HG03060 (cell line): Measurements from ENCODE around the gene C1QL1.

Source experiments
- ATAC-seq: cut with Tn5 transposase; IDR thresholded peaks from one replicate; pipeline ENCODE4 v1.9.1; 2021; ENCODE audit warnings: low read depth, moderate number of reproducible peaks; ENCODE audit not compliant: unreplicated experiment

Gene C1QL1

DNA sequence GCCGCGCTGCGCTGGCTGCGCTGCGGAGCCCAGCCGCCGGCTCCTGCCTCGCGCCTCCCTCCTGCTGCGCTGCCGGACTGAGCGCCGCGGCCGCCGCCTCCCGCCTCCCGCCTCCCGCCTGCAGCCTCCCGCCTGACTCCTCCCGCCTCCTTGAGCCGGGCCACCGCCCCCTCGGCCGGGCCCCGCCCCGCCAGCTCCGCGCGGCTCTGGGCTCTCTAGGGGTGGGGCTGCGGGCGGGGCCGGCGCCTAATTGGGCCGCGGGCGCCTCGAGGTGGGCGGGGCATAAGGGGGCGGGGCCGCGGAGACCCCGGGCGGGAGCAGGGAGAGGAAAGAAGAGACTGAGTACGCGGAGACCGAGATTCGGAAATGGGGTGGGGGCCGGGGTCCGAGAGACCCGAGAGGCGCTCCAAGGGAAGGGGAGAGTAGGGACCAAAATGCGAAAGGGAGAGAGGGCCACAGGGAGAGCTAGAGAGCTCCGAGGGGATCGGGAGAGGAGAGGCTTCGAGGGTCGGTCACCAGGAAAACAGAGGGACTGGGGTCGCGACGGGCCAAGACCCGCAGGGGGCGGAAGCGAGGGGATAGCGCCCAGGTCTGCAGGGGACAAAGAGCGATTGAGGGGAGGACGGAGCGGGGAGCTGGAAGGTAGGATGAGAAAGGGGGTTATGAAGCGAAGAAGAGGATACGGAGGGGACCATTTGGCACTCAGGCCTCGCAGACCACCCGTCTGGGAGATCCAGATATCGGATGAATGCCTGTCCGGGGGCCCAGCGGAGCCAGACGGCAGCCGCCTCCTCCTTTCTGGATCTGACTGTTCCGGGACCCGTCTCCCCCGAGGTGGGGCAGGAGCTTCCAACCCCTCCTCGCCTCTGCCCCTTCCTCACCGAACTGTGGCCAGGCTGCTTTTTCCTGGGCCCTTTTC lies at the start of gene C1QL1:
Gene C1QL1, minus strand, starts transcription at position 79 of the 919 bp plus-strand sequence. CDS start 255 bp downstream, outside the sequence.
- ATAC-seq, result no peak

DNA sequence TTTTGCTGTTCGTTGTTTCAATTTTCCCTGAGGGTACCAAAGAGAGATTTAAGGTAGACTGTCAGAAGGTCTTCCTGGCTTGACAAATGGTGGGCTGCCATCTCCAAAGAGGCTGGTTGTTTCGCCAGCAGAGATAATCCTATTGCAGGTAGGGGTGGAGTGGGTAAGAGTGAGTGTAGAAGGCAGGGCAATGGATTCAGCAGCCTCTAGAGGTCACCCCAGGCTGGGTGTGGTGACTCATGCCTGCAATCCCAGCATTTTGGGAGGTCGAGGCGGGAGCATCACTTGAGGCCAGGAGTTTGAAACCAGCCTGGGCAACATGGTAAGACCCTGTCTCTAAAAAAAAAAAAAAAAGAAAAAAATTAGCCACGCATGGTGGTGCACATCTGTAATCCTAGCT lies 48.7 kb upstream of the C1QL1 start:
- no peak for ATAC-seq

DNA sequence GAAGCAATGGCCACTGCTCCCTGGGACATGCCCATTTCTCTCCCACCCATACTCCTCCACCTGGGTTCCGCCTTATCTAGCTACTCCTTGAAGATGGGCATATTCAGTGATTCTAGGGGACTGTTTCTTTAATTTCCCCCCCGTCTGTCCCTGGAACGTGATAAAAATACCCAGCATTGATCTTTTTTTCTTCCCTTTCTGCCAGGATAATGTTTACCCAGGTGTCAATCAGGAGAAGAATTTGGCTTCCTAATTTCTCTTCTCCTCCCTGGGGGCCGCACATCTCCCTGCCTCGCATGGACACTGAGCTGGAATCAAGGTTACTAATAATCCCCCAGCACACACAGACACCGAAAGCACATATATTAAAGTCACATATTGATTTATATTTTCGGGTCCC lies 48.1 kb upstream of the C1QL1 start:
- ATAC-seq, result no peak

DNA sequence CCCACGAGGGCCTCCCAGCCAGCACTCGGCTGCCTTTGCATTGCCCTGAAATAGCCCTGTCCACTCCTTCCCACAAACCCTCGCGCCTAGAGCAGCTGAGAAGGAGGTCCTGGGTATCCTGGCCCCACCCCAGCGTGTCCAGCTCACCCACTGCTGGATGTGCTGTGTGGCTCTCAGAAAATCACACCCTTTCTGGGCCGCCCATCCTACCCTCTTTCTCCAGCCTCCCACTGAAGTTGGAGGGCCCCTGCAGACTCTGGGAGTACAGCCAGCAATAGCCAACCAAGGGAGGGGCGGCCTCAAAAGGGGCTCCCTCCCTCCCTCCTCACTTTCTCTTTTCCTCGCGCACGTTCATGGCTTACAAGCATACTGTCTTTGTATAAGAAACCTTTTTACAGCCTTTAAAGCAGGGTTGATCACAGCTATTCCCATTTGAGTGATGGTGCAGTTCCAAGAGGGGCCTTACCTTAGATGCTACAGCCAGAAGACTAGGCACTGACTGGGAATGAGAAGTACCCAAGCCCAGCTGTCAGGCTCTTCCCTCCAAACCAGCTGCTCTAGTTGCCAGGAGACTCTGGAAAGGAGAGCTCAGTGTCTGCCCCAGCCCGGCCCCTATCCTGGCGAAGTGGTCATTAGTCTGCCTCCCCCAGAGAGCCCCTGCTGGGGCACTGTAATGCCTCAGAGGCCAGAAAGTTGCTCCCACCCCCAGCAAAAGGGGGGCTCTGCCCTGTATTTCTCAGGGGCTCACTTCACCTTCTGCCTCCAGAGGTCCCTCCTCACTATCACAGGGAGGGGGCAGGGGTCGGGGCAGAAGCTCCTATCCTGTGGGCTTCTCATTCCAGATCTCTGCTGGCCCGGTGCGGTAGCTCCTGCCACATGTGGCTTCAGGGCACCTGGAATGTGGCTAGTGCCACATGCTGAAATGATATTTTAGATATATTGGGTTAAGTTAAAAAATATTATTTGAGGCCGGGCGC lies 45.2 kb upstream of the C1QL1 start:
- no peak for ATAC-seq

DNA sequence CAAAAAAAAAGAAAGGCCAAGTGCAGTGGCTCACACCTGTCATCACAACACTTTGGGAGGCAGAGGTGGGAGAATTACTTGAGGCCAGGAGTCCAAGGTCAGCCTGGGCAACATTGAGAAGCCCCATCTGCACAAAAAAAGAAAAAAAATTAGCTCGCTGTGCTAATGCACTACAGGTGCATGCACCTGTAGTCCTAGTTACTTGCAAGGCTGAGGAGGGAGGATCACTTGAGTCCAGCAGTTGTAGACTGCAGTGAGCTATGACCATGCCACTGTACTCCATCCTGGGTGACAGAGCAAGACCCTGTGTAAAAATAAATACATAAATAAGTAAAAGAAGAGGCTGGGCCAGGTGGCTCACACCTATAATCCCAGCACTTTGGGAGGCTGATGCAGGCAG lies 43.7 kb upstream of the C1QL1 start:
- ATAC-seq, result no peak

DNA sequence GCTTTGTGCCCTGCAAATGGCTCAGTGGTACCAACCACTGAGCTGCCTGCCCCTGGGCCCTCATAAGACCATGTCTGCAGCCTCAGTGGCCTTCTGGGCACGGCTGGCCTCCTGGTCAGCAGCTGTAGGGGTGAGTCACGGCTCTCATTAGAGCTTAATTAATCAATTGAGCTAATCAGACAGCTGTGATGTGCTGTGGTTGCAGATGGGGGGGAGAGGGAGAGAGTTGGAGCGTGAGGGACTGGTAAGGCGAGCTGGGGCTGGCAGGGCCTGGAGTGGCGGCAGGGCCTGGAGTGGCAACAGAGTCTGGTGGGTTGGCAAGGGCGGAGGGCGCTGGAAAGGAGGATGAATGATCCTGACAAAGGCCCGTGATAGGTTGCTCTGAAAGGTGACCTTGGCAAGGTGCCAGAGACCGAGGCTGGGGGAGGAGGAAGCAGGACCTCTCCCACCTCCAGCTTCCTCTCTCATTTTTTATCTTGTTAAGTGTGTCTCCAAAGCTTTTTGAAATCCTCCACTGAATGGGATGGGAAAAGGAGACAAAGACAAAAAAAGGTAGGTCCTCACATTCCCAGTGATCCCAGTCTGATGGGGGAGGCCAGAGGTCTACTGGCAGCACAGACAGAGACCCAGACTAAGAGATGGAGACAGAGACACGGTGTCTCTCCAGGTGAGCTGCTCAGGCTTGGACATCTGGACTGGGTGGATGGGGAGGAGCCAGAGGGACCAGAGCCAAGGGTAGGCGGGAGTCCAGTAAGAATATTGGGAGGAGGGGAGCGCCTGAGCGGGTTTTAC lies 41.8 kb upstream of the C1QL1 start:
- ATAC-seq, result no peak

DNA sequence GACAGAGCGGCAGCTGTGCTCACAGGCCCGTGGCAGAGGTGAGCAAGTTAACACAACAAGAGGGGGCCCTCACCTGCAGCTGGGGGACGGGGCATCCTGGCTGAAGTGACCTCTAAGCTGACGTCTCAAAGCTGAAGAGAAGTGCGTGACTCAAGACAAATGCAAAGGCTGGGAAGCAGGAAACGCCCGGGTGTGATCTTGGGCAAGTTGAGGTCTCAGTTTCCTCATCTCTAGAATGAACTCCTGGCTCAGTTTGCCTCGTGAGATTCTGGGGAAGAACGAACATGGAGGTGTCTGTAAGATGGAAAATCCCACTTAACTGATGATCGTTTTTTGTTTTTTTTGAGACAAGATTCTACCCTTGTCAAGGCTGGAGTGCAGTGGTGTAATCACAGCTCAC lies 40.1 kb upstream of the C1QL1 start:
- ATAC-seq, result no peak

DNA sequence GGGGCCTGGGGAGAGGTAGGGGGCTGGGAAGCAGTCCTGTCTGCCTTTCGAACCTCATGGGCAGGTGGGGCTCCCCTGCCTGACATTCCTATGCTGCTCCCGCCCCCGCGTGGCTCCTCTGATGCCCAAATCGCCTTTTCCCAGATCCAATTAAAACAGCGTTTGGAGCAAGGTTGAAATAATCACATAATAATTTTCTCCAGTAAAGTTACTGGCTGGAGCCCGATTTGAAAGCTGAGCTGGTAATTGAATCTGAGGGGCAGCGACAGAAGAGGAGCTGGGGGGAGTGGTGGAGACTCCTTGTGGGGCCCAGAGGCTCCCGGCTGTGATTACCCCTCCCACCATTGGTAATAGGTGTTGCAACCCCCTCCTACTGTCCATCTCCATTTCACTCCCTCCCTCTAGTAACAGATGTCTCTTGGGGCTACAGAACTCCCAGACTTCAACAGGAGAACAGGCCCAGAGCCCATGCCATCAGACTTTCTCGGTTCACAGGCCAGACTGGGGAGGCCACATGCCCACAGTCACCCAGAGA lies 38.9 kb upstream of the C1QL1 start:
- ATAC-seq, result no peak

DNA sequence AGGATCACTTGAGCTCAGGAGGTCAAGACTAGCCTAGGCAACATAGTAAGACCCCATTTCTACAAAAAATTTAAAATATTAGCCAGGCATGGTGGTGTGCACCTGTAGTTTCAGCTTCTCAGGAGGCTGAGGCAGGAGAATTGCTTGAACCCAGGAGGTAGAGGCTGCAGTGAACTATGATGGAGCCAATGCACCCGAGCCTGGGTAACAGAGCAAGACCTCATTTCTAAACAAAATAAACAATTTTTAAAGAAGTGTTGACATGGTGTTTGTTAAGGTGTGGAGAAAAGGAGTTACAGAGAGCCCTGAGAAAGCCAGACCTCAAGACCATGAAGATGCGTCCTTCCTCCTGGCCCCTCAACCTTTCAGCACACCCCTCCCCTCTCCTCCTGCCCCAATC lies 37.6 kb upstream of the C1QL1 start:
- no peak for ATAC-seq

DNA sequence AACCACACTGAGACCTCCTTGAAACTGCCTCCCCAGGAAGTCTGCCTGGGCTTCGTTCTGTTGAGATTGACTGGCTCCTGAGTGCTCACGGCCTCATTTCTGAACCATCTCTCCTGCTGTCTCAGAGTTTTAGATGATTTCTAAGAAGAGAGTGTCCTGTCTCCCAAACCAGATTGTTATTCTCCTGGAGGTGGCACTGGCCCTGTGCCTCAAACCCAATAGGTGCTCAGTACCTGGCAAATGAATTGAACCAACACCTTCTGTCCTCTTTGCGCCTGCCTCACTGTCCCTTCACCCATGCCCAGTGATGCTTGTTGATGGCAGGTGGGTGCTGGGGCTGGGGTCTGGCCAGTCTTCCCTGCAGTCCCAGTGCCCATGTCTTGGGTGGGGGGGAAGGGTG lies 36.3 kb upstream of the C1QL1 start:
- ATAC-seq, result no peak

DNA sequence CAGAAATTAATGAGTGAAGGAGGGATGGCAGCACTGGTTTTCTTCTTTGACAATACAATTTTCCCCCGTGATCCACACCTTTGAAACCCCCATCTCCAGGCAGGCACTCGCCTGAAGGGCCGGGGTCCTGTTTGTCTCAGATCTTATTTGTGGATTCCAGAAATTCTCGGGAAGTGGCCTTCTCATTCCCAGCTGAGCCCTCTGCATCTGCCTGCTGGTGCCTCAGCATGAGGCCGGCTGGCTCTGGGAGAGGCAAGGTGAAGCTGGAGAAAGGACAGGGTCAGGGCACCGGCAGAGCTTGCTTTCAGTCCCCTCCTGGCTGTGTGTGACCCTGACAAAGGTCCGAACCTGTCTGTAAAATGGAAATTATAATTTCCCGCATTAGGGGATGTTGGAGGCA lies 35.8 kb upstream of the C1QL1 start:
- ATAC-seq, result no peak

DNA sequence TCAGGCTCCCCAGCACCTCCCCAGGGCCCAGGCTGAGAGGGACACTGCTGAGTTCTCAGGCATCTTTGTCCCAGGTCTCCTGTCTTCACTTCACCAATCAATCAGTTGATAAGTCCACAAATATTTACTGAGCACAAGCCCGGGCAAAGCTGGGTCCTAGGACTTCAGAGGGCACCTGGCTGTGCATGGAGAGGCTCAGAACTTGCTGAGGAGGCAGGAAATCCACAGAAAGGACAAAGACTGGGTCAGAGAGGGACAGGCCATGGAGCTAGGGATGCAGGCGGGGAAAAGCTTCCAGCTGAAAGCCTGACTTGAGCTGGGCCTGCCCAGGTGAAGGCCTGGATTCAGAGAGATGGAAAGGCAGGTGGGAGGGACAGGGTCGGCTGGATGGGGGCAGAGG lies 33.2 kb upstream of the C1QL1 start:
- no peak for ATAC-seq

DNA sequence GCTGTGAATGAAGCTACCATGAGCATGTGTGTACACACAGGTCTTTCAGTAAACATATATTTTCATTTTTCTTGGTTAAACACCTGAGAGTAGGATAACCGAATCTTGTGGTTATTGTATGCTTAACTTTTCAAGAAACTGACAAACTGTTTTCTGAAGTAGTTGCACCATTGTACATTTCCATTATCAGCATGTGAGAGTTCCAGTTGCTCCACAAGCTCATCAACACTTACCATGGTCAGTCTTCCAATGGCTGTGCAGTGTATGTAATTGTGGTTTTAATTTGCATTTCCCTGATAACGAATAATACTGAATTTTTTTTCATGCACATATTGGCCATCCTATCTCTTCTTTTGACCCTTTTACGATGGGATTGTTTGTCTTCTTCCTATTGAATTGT lies 31.3 kb upstream of the C1QL1 start:
- ATAC-seq, result no peak

DNA sequence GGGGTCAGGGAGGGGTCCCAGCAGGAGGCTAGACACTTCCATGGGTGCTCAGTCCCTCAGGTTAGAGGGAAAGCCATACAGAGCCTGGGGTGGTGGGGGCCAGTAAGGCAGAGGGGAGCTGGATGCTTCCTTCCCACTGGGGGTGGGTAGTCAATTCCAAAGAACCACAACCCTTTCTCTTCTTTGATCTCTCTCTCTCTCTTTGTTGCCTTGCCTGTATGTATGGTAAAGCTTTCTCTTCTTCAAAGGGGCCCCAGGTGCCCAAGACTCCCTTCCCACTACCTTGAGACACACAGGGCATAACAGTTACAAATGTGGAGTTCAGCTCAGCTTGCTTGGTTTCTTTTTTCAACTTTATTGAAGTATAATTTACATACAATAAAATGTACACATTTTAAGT lies 30.5 kb upstream of the C1QL1 start:
- ATAC-seq, result no peak

DNA sequence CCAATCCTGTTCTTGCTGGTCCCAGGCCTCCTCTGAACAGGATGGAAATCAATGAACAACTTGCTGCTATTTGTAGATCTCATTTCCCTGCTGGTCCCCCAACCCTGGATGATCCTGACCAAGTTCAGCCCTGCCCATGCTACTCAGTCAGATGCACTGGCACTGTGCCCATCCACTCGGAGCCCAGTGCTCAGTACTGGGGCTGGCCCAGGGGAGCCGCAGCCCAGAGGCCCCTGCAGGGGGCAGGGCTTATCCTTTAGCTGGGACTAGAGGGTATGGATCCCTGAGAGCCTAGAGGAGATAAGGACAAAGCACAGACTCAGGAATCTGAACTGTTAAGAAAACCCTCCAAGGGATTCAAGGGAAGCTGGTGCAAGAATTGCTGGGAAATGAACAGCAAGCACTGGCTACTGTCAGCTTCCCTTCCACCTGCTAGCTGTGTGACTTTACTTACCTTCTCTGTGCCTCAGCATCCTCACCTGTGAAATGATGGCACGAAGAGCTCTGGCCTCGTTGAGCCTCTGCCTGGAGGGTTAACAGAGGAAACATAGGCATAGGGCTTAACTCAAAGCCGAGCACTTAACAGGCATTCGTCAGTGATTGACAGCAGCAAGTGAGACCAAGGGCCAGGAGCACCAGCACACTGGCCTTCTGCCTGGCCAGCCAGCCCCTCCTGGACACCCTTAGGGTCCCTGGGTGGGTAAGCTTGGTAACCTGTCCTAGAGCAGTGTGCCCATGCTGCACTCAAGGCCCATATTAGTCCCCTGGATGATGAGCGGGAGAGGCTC lies 29.8 kb upstream of the C1QL1 start:
- ATAC-seq, result no peak

DNA sequence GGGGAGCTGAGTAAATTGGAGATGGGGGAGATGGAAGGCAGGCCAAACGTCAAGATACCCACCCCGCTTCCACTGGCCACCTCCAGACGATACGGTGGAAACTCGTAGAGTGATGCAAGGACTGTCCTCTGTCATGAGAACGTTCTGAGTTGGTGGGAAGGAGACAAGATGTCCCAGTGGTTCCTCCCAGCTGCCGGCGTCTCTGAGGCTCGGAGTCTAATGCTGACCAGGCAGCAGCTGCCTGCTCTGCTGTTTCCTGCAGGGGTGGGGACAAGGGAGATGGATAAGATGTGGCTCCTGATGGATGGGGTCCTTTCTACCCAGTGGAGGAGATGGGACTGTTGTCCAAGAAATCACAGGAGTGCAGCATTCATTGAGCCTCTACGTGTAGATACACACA lies 28.2 kb upstream of the C1QL1 start:
- ATAC-seq, result no peak

DNA sequence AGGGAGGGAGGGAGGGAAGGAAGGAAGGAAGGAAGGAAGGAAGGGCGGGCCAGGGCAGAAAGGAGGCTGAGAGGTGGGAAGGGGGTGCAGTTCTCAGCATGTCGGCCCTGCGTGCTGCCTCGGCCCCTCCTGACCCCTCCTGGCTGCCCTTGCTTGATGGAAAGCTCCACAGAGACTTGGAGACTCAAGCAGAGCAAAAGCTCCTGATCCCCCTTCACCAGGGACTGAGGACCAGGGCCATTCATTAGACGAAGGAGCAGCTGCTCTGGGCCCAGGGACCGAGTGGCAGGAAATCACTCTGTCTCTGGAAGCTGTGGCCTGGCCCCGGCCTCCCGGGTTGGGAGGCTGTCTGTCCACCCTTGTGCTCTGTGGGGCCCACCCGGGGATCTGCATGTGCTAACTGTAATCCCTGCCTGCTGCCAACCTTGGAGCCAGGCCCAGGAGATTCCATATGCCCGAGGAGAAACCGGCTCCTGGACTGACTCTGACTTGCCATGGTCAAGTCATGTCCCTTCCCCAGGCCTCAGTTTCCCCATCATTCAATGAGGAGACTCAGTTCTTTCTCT lies 27.4 kb upstream of the C1QL1 start:
- no peak for ATAC-seq

DNA sequence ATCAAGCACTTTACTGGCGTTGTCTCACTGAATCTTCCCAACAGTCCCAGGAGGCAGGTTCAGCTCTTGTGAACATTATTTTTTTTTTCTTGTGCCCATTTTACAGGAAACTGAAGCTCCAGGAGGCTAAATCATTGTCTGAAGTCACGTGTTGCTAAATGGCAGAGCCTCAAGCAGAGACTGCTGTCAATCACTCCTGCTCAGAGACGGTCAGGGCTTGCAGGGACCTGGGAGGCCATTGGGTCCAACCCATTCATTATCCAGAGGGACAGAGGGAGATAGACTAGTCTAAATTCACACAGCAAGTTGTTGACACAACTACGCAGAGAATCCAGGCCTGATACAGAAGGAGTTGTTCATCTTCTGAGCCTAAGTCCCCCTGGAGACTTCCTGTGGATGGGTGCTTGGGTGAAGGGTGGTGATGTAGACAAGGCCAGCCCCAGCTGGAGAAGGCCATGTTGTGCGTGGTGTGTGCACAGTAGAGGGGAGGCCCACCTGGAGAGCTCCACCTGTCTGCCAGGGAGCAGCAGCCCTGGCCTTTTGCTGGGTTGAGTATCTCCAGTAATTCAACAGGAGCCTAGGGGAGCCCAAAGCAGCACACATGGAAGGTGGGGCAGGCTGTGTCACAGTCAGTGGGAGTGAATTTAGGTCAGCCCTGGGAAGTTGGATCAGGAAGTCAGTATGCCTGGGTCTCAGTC lies 24.3 kb upstream of the C1QL1 start:
- no peak for ATAC-seq

DNA sequence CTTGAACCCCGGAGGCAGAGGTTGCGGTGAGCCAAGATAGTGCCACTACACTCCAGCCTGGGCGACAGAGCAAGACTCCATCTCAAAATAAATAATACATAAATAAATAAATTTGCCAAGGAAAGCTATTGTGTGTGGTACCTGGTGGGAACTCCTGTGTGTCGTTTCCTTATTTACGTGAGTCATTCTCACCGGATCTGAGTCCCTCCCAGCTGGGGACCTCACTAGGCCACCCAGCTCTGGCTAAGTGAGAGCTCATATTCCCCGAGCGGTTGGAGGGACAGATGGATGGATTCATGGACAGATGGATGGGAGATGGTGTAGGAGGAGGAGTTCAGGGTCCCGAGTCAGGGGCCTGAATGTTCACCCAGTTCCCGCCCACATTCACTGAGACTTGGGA lies 22.9 kb upstream of the C1QL1 start:
- ATAC-seq, result no peak
